ENCODE data around the gene LSM3.
"Not testable (repeated sequence)": the region's sequence is repeated elsewhere in the genome, so short reads cannot be mapped to it uniquely, and the experiment has no call there.

The LSM3 gene

GRCh38 chr3:14222900-14223594 lies 44.4 kb downstream of the LSM3 start:
- DNase-seq = no peak

GRCh38 chr3:14223595-14223994 lies 45.0 kb downstream of the LSM3 start:
- no peak for DNase-seq

DNA sequence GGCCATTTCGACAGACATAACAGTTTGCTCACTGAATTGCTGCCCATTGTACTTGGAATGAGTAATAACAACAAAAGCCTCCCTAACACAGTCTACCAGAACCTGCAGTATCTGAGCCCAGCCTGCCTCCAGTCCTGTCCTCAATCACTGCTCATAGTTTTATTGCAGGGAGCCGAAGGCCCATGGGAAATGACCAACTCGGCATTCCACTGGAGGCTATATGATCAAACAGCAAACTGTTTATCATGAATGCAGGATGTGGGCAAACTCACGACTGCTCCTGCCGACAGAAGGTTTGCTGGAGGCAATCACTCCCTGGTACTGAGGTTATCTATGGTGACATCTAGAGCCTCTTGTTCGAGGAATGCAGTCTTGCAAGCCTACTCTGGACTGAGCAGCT lies 46.3 kb downstream of the LSM3 start:
- no peak for DNase-seq

GRCh38 chr3:14225421-14225820 lies 46.8 kb downstream of the LSM3 start:
- DNase-seq = no peak

- not testable (repeated sequence) for DNase-seq
Observed at GRCh38 chr3:14226351-14226750, 47.7 kb downstream of the LSM3 start.

DNA sequence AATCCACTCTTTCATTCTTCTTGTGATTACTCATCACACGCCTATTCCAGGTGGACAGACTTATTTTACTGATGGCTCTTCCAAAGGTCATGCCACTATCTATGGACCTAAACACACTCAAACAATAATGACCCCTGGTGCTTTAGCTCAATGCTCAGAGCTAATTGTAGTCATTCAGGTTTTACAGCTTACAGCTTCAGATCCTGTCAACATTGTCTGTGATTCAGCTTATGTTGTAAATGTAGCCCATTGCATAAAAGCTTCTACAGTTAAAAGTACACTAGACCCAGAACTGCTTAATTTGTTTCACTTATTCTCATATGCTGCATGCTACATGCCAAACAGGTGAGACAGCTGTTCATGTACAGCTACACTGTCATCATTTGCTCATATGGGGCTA lies 49.2 kb downstream of the LSM3 start:
- no peak for DNase-seq

GRCh38 chr3:14228681-14229470 lies 50.3 kb downstream of the LSM3 start:
- DNase-seq = no peak

DNA sequence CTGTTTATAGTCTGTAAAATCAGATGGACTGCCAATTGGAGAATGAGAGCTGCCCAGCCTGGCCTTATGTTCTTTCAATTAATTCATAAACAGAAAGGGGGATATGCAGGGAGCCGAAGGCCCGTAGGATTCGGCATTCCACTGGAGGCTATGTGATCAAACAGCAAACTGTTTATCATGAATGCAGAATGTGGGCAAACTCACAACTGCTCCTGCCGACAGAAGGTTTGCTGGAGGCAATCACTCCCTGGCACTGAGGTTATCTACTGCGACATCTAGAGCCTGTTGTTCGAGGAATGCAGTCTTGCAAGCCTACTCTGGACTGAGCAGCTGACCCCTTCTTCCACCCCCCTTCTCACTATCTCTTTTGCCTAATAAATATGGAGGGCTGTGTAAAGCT lies 51.1 kb downstream of the LSM3 start:
- DNase-seq = not testable (repeated sequence)

DNA sequence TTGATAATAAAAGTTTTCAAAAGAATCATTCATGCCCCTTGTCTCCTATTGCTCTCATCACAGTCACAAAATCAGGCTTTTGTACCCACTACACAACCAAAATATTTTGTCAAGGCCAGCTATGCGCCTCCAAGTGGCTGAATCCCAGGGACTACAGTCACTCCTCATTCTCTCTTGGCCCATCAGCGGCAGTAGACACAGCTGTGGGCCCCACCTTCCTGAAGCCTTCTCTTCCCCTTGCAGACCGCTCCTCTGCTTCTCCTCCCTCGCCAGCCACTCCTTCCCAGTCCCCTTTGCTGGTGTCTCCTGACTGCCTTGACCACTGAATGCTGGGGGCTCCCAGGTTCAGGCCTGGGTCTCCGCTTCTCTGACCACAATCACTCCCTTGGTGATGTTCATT lies 52.1 kb downstream of the LSM3 start:
- no peak for DNase-seq

- no peak for DNase-seq
Observed at GRCh38 chr3:14231145-14231990, 52.8 kb downstream of the LSM3 start.

- DNase-seq = no peak
Observed at GRCh38 chr3:14231998-14232501, 53.4 kb downstream of the LSM3 start.

GRCh38 chr3:14234251-14235002 lies 55.8 kb downstream of the LSM3 start:
- DNase-seq = no peak

DNA sequence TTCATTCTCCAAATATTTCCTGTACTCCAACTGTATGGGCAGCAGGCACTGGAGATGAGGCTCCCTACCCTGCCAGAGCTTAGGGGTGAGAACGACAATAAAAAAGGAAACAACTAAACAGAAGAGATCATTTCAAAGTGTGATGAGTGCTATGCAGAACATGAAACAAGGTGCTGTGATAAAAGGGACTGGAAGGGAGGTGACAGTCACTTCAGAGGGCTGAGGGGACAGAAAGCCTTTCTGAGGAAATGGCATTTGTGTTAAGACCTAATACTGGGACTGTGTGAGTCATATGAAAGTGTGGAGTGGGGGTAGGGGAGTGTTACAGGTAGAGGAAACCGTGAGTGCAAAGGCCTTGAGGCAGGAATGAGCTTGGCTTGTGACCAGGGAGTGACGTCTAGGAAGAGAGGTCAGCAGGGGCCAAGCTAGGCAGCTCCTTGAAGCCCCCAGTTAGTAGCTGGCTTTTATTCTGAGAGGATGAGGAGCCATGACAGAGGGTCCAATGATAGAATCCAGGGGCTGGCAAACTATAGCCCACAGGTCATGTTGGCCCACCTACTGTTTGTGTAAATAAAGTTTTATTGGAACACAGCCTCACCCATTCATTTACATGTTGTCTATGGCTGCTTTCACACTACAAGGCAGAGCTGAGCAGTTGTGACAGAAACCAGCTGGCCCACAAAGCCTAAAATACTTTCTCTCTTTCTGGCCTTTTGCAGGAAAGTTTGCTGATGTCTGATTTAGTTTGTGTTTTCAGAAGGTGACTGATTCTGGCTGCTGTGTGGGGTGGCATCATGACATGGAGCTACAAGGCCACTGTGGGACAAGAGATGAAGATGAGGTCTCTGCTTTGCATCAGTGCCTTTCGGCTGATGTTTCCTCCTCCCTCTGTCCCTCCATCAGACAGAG lies 56.6 kb downstream of the LSM3 start:
- no peak for DNase-seq

DNA sequence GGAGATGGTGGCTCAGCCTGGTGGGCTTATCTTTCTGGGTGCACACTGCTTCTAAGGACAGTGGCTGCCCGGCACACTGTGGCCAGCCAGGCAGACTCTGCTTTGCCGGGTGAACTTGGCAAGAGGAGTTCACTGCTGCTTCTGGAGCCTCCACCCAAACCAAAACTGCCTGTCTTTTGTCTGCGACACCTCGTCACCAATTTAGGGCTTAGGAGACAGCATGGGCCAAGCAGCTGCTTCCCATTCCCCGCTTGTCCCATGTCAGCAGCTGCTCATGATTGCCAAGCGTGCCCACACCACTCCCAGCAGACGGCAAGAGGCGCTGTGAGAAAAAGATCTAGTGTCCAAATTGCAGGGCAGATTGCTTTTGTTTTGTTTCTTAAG lies 57.3 kb downstream of the LSM3 start:
- DNase-seq = no peak

DNA sequence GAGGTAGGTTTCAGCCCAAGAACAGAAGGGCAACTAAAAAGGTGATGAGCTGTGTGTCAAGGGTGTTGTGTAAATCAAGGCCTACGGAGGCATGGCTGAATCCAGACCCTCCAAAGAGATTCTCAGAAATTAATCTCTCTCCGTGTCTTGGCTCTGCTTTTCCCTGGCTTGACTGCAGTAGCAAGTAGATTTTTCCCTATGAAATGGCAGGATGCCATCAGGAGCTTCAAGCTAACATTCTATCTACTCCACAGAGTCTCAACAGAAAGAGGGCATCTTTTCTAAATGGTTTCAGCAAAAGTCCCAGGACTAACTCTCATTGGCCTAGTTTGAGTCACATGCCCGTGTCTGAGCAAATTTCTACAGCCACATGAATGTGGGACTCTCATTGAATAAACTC lies 58.3 kb downstream of the LSM3 start:
- no peak for DNase-seq

- no peak for DNase-seq
Observed at GRCh38 chr3:14237457-14237856, 58.8 kb downstream of the LSM3 start.

- no peak for DNase-seq
Observed at GRCh38 chr3:14238356-14238755, 59.7 kb downstream of the LSM3 start.

GRCh38 chr3:14238930-14239329 lies 60.3 kb downstream of the LSM3 start:
- DNase-seq = no peak

GRCh38 chr3:14239940-14240339 lies 61.3 kb downstream of the LSM3 start:
- no peak for DNase-seq

GRCh38 chr3:14240366-14240765 lies 61.7 kb downstream of the LSM3 start:
- no peak for DNase-seq

DNA sequence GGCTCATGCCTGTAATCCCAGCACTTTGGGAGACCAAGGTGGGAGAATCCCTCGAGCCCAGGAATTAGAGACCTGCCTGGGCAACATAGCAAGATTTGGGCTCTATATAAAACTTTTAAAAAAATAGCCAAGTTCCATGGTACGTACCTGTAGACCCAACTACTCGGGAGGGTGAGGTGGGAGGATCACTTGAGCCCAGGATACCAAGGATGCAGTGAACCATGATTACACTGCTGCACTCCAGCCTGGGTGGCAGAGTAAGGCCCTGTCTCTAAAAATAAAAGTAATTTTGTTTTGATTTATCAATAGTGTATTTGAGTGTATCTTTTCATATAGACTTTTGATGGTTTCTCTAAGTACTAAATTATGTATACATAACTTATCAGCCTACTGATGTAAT lies 63.1 kb downstream of the LSM3 start:
- DNase-seq = no peak
